SK-N-MC (cell line): Measurements from ENCODE around the gene TEF.

Source experiments
- EZH2 ChIP-seq: fragments of 200-600 bp; sonication (generic); IDR thresholded peaks from one replicate; pipeline ENCODE4 v1.6.1; 2017; ENCODE audit warnings: antibody characterized with exemption
- FOXP2 ChIP-seq: optimal IDR thresholded peaks from 2 replicates; pipeline ENCODE3; 2011; ENCODE audit warnings: mild to moderate bottlenecking, moderate library complexity; ENCODE audit not compliant: insufficient read depth; ENCODE audit errors: extremely low read length, control extremely low read depth
- POLR2AphosphoS5 ChIP-seq: IDR thresholded peaks from 2 replicates; pipeline ENCODE4 v1.6.1; 2012; ENCODE audit warnings: mild to moderate bottlenecking, low read depth, low read length, borderline replicate concordance

- TF ChIP-seq POLR2AphosphoS5 (no peak), EZH2 (no peak), FOXP2 (no peak)
Measured at GRCh38 chr22:41431656-41432055, 49.9 kb downstream of the TEF start.
